HCT116 (cell line): Measurements from ENCODE around the gene MYOM1.

Experiments used
- ATF3 ChIP-seq: IDR thresholded peaks from 2 replicates; pipeline ENCODE4 v1.6.1; 2012
- CTCF ChIP-seq, 3 experiments: fragments of 200-600 bp in 1 of 3; sonication (generic) in 1 of 3; IDR thresholded peaks in 2 of 3; conservative IDR thresholded peaks in 1 of 3; 2 replicates each; pipeline ENCODE4 v1.5.1; 2012 to 2017; ENCODE audit warnings: low read depth in 2 of 3, low read length in 2 of 3, antibody characterized with exemption in 1 of 3, borderline replicate concordance in 1 of 3, control low read depth in 1 of 3, mild to moderate bottlenecking in 1 of 3, mixed read lengths in 1 of 3, mixed run types in 1 of 3, moderate library complexity in 1 of 3; ENCODE audit not compliant: insufficient read depth in 1 of 3
- EZH2 ChIP-seq: fragments of 200-600 bp; sonication (generic); IDR thresholded peaks from 2 replicates; pipeline ENCODE4 v1.6.1; 2017; ENCODE audit warnings: antibody characterized with exemption, mixed run types
- EZH2phosphoT487 ChIP-seq: fragments of 200-600 bp; IDR thresholded peaks from 2 replicates; pipeline ENCODE4 v1.6.1; 2018; ENCODE audit warnings: antibody characterized with exemption, borderline replicate concordance
- JUND ChIP-seq: IDR thresholded peaks from 2 replicates; pipeline ENCODE4 v1.6.1; 2012
- POLR2A ChIP-seq: IDR thresholded peaks from 2 replicates; pipeline ENCODE4 v1.7.0; 2011; ENCODE audit warnings: borderline replicate concordance; ENCODE audit not compliant: insufficient read depth, insufficient read length; ENCODE audit errors: extremely low read depth
- POLR2AphosphoS5 ChIP-seq: IDR thresholded peaks from 2 replicates; pipeline ENCODE4 v1.6.1; 2011; ENCODE audit warnings: mild to moderate bottlenecking, low read depth, low read length, moderate library complexity
- RAD21 ChIP-seq: IDR thresholded peaks from 2 replicates; pipeline ENCODE4 v1.6.1; 2012; ENCODE audit warnings: low read depth, mild to moderate bottlenecking
- REST ChIP-seq: IDR thresholded peaks from 2 replicates; pipeline ENCODE4 v1.6.1; 2012; ENCODE audit warnings: low read depth
- SIN3A ChIP-seq: IDR thresholded peaks from 2 replicates; pipeline ENCODE4 v1.6.1; 2012; ENCODE audit warnings: low read depth

- no peak for TF ChIP-seq EZH2phosphoT487
- TF ChIP-seq CTCF (IDR thresholded peaks at IDR 0.05 in 2 of 3, conservative IDR thresholded peaks at IDR 0.05 in 1 of 3; ENCODE audit: borderline replicate concordance in 1 of 3, insufficient read depth in 1 of 3, low read depth in 2 of 3, low read length in 2 of 3): no peak
- no peak for TF ChIP-seq JUND
- TF ChIP-seq POLR2AphosphoS5: no peak
- no peak for TF ChIP-seq SIN3A
- no peak for TF ChIP-seq REST
- no peak for TF ChIP-seq EZH2
- TF ChIP-seq ATF3: no peak
- no peak for TF ChIP-seq POLR2A
- no peak for TF ChIP-seq RAD21
Observed at GRCh38 chr18:3159830-3160229, 59.9 kb downstream of the MYOM1 start.
